Nucleus accumbens (tissue), 56 donors: ENCODE measurements around the gene ANKRD6.

Experiments used
- DNase-seq, 56 donors: peaks; one replicate each; lab custom pipeline; 2025; lab: John Stamatoyannopoulos, UW

The ANKRD6 gene

GRCh38 chr6:89505847-89506246 lies 72.9 kb downstream of the ANKRD6 start:
- DNase-seq: peak in 8 of 56 donors; percentile 2 to 19 (median 4)

- DNase-seq: no peak
These were observed 74.0 kb downstream of the ANKRD6 start for GRCh38 chr6:89506716-89507617.

GRCh38 chr6:89508755-89509563 lies 76.0 kb downstream of the ANKRD6 start:
- no peak for DNase-seq

GRCh38 chr6:89509777-89510281 lies 76.9 kb downstream of the ANKRD6 start:
- DNase-seq: no peak

- DNase-seq: no peak
These were observed 77.4 kb downstream of the ANKRD6 start for GRCh38 chr6:89510393-89510792.

GRCh38 chr6:89518352-89519055 lies 85.6 kb downstream of the ANKRD6 start:
- no peak for DNase-seq

- no peak for DNase-seq
These were observed 87.8 kb downstream of the ANKRD6 start for GRCh38 chr6:89520736-89521135.

- no peak for DNase-seq
These were observed 89.8 kb downstream of the ANKRD6 start for GRCh38 chr6:89522778-89523177.

GRCh38 chr6:89525786-89526562 lies 93.0 kb downstream of the ANKRD6 start:
- no peak for DNase-seq

- DNase-seq: no peak
These were observed 93.6 kb downstream of the ANKRD6 start for GRCh38 chr6:89526563-89526869.

- DNase-seq: no peak
These were observed 94.7 kb downstream of the ANKRD6 start for GRCh38 chr6:89527634-89528033.

- DNase-seq: no peak
These were observed 95.9 kb downstream of the ANKRD6 start for GRCh38 chr6:89528866-89529265.

GRCh38 chr6:89530982-89531381 lies 98.0 kb downstream of the ANKRD6 start:
- DNase-seq: no peak

GRCh38 chr6:89536231-89536630 lies 103.3 kb downstream of the ANKRD6 start:
- no peak for DNase-seq

- no peak for DNase-seq
These were observed 106.8 kb downstream of the ANKRD6 start for GRCh38 chr6:89539779-89540178.

GRCh38 chr6:89542081-89542857 lies 109.3 kb downstream of the ANKRD6 start:
- no peak for DNase-seq

- no peak for DNase-seq
These were observed 109.9 kb downstream of the ANKRD6 start for GRCh38 chr6:89542866-89543265.

- no peak for DNase-seq
These were observed 114.3 kb downstream of the ANKRD6 start for GRCh38 chr6:89547281-89547680.

GRCh38 chr6:89553431-89553830 lies 120.5 kb downstream of the ANKRD6 start:
- no peak for DNase-seq
